MM.1S (cell line): ENCODE results near the gene MSANTD1.

Experiments
- EZH2phosphoT487 ChIP-seq: fragments of 300-600 bp; sonication (generic); IDR thresholded peaks from 2 replicates; pipeline ENCODE4 v1.6.1; 2018; ENCODE audit warnings: antibody characterized with exemption, low read length
- TF ChIP-seq, protein P1 (sequence below): fragments of 300-600 bp; sonication (generic); IDR thresholded peaks from 2 replicates; pipeline ENCODE4 v1.5.1; 2016; ENCODE audit warnings: antibody characterized with exemption, low read length, mixed read lengths

DNA sequence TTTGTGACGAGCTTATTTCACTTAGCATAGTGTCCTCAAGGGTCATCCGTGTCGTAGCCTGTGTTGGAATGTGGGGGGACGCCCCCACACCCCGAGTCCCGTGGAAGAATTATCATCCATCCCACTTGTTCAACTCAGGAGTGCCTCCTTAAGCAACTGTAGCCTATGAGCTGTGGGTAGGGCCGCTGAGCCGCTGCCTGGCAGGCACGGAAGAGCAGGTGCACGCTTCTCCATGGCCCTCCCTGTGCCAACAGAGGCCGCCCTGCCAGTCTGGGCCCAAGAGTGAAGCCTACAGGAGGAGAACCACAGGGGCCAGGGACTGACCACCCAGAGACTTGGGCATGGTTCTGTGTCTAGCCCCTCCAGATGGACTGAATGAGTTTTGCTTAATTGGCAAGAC lies 41.5 kb downstream of the MSANTD1 start:
- TF ChIP-seq, protein P1, sequence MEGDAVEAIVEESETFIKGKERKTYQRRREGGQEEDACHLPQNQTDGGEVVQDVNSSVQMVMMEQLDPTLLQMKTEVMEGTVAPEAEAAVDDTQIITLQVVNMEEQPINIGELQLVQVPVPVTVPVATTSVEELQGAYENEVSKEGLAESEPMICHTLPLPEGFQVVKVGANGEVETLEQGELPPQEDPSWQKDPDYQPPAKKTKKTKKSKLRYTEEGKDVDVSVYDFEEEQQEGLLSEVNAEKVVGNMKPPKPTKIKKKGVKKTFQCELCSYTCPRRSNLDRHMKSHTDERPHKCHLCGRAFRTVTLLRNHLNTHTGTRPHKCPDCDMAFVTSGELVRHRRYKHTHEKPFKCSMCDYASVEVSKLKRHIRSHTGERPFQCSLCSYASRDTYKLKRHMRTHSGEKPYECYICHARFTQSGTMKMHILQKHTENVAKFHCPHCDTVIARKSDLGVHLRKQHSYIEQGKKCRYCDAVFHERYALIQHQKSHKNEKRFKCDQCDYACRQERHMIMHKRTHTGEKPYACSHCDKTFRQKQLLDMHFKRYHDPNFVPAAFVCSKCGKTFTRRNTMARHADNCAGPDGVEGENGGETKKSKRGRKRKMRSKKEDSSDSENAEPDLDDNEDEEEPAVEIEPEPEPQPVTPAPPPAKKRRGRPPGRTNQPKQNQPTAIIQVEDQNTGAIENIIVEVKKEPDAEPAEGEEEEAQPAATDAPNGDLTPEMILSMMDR: no peak
- no peak for TF ChIP-seq EZH2phosphoT487
